T-helper 22 cell (primary cell): ENCODE data around the gene SMPD3.

Source experiments
- DNase-seq: peaks from one replicate; pipeline ENCODE4 v3.0.0-alpha.2; 2020; ENCODE audit warnings: low read depth

The SMPD3 gene

DNA sequence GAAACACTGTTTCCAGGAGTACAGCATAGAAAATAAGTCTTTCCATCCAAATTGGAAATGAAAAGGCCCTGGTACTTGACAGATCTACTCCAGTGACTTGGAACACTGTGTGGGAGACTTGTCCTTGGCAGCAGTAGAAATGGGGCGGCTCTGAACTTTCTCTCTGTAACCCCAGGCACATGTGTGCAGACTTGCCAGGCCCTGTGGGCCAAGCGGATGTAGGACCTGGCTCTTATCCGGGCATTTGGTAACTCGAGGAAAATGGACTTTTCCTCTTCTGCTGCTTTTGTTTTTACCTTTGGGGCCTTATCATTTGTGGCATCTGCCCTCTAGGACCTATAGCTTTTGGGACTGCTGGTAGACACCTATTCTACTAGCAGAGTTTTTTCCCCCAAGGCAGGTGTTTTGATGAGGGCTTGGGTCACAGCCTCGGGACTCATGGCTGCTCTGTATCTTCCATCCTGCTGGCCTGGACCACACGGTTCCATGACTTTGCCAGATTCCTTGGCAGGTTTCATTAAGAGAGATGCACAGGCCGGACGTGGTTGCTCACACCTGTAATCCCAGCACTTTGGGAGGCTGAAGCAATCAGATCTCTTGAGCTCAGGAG lies 43.5 kb downstream of the SMPD3 start:
- DNase-seq: no peak

DNA sequence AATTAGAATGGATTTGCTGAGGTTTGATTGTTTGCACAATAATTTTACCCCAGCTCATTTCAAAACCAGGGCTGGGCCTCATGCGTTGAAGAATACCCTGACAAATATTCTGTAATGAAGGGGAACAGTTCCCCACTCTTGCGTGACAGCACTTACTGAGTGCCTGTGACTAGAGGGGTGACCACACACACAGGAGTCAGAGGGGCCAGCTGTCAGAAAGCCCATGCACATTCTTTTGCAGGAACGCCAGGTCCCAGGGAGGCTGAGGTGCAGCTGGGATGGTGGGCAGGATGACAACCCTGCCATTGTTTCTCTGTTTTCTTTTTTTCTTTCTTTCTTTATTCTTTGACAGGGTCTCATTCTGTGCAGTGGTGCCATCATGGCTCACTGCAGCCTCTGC lies 44.6 kb downstream of the SMPD3 start:
- no peak for DNase-seq

DNA sequence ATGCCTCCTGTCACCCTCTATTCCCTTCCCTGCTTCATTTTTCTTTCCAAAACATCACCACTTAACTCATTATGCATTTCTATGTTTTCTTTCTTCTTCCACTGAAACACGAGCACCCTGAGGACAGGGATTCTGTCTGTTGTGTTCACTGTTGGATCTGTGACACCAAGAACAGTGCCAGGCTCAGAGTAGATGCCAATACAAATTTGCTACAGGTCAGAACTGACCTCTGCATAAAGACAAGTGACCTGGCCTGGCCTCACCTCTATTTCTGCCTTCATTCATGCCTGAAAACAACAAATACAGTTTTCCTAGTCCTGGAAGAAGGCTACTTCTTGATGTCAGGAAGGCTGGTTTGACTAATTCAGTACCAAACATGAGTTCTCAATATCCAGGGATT lies 45.1 kb downstream of the SMPD3 start:
- DNase-seq: no peak

DNA sequence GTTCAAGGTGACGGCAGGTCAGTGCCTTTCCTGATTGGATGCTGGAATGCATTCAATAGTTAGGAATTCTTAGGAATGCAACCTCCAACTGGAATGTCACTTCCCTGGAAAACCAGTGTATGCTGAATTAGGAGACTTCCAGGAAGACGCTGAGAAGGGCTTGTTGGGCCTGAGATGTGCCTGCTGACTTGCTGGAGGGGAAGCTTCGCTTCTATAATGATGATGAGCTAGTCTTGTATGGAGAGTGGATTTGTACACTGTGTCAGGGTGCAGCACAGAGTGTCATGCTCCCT lies 45.6 kb downstream of the SMPD3 start:
- DNase-seq: no peak

DNA sequence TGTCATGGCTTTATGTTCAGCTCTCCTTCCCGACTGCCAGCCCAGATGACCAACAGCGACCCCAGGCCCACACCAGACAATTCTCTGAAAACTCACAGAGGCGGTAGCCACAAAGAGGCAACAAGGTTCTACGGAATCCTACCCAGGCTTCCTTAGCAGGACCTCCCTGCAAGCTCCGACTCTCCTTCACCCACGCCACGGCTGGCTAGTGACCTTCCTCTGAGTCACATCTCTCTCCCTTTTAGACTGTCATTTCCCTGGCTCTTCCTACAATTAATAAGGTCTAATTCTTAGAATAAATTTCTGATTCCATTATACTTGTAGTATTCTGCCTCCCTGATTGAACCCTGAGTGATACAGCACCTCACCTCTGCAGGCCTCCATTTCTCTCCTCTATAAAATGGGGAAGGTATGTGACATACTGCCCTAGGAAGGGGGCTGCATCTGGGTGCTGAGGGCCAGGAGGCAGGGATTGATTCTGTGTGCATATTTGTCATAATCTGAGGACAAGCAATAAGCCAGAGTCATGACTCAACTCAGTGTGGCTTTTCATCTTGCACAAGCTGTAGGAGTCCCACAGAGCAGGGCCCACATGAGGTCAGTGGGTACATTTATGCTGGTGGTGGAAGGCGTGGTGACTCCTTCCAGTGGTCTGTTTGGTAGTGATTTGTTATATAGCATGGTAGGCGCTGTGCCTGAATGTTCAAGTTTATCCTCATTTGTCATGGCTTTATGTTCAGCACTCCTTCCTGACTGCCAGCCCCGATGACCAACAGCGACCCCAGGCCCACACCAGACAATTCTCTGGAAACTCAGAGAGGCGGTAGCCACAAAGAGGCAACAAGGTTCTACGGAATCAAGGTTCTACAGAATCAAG lies 46.2 kb downstream of the SMPD3 start:
- DNase-seq: no peak

DNA sequence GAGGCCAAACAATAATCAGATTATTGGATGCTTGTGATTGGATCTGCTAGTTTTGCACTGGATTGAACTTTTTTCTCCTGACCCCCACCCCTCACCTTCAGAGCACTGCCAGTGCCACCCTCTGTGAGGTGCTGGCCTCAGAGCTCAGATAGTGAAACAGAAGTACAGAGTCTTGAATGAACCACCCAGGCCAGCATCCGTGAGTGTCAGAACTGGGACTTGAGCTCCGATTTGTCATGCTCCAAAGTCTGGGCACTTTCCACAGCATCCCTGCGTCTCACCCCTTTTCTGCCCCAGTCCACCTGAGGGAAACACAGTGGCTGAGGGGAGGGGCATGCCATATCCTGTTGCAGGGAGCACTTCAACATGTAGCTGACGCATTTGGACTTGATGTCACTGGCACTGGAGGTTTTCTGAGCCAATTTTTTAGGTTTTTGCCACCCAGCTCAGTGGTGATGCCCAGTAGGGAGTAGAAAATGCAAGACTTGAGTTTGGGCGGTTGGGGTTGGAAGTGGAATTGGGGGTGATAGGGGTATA lies 47.3 kb downstream of the SMPD3 start:
- DNase-seq: no peak

DNA sequence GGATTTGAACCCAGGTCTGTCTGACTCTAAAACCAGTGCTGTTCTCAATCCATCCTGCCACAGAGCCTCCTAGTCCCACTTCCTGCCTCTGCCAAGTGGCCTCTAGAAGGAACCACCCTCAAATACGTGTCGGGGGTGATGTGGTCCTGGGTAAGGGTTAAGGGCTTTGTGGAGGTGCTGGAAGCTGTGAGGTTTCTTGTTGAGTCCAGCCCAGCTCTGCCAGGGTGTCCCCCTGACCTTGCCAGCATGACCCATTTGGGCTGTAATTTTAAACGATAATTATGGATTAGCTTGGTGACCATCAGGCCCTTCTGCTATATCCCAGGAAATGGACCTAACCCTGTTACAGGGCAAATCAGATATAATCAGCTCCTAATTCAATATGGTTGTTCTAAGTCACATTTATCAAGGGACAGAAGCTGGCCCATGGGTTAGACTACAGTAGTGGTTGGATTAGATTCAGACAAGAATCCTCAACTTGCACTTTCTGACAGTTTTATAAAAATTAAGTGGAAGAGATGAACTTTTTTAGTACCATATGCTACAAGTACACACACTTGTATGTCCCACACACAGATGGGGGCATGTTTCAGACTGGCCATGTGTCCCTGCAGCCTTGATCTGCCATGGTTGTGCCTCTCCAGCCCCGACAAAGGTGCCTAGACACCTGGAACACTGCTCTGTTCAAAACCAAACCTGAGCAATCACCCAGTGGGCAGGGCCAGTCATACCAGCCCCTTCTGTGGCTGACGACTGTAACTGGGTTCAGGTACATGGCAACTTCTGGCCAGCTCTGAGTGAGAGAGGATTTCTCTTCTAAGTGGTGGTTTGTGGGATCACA lies 48.0 kb downstream of the SMPD3 start:
- DNase-seq: no peak

DNA sequence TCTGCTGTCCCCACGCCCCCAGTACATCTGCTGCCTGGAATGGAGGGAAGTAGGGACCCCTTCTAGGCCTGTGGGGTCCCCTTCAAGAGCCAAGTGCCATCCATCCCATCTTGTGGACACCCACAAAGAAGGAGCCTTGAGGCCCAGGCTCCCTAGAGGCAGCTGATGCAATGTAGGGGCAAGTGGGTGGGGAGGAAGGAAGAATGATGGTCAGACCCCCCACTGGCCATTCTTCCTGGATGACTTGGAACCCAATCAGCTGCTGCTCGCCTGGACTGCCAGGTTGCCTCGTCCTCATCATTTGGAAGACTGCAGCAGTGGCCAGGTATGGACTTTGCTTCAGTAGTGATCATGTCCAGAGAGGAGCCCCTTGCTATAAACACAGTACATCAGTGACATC lies 48.9 kb downstream of the SMPD3 start:
- no peak for DNase-seq

DNA sequence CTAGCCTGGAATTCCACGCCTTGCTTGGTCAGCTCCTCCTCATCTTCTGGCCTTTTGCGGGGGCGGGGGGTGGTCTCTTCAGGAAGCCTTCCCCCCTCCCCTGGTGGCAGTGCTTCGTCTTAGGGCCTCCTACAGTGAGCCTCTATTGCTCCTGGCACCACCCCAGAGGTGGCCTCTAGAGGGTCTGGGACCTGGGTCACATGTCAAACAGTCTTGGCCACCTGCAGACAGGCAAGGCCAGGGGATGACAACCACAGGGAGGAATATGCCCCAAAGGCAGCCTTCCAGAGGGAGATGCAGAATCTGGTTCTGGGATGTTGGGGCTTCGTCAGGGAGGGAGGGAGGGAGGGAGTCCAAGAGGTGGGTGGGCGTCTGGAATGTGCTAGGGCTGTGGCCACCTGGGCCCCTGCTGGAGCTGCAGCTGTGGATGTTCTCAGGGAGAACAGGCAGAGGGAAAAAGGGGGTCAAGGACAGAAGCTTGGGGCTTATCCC lies 50.6 kb downstream of the SMPD3 start:
- DNase-seq: no peak

DNA sequence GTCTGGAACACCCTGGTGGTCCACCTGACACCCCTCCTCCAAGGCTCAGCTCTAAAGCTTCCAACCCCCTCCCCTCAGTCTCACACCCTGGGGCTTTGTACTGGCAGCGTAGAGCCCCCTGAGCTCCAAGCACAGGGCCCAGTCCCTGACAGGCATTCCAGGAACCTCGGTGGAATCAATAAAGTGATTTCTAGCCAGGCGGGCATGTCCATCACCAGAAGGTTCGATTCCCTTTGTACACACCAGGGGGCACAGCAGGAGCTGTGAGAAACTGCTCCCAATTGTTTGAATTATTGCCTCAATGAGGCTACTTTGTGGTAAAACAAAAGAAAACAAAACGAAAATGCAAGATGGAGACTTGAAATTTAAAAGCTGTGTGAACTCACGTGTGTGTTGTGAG lies 51.8 kb downstream of the SMPD3 start:
- no peak for DNase-seq

DNA sequence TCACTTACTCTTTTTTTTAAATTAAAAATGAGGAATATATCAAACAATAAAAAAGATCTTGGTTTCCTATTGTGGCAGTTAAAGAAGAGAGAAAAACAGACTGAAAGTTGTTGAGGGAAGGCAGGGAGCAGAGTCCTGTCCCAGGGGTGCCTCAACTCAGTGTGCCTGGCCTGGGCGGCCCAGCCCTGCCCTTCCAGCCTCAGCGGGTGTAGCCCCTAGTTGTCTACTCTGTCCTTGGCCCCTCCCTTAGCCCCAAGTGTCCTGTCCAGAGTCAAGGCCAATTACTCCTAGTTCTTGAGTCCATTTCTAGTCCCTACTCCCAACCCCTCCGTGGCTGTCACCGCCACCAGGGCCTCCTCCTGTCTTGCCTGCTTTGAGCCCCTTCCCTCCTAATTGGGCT lies 52.5 kb downstream of the SMPD3 start:
- no peak for DNase-seq

DNA sequence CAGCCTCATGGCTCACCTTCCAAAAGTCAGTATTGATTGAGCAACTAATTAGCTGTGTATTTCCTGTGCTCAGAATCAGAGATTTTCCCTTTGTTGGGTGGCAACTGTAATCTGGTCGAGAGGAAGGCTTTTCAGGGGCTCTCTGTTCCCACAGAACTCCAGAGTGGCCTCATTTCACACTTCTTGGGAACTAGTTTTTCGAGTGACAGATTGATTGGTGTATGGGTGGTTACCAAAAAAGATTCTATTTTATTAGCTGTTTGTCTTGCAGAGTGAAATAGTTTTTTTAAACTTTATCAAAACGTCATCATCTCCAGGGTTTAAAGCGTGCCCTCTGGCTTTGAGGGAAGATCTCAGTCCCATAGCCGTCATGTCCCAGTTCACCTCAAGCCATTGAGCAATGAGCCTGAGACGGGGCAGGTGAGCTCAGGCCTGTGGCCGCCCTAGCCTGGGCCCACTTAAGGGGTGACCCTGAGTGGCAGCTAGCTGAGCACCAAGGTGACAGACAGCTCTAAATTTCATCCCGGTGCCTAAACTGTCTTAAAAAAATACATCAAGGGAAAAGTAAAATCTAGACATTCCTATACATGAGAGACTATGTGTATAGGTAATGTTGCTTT lies 53.0 kb downstream of the SMPD3 start:
- DNase-seq: no peak

DNA sequence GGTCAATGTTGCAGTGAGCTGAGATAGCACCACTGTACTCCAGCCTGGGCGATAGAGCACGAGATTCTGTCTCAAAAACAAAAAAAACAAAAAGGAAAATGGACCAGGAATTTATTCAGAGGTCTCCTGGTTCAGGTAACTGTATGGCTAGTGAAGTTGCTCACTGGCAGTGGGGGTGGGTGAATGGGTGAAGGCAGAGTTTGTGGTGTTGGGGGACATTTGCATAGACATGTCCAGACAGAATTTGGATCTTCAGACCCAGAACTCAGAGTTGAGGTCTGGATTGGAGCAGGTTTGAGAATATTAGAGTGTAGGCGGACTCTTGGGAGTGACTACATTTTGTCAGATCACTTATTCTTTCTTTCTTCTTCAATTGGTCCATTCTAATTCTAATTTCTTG lies 55.0 kb downstream of the SMPD3 start:
- DNase-seq: no peak

DNA sequence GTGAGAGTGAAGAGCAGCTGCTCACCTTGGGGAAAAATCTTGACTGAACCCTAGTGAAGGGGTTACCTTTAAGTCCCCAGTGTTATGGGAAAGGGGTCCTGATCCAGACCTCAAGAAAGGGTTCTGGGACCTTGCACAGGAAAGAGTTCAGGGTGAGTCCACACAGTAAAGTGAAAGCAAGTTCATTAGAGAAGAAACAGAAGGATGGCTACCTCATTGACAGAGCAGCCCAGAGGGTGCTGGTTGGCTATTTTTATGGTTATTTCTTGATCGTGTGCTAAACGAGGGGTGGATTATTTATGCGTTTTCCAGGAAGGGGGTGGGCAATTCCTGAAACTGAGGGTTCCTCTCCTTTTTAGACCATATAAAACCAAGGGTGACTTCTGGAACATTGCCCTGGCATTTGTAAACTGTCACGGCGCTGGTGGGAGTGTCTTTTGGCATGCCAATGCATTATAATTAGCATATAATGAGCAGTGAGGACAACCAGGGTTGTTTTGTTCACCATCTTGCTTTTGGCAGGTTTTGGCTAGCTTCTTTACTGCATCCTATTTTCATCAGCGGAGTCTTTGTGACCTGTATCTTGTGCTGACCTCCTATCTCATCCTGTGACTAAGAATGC lies 58.4 kb downstream of the SMPD3 start:
- no peak for DNase-seq

DNA sequence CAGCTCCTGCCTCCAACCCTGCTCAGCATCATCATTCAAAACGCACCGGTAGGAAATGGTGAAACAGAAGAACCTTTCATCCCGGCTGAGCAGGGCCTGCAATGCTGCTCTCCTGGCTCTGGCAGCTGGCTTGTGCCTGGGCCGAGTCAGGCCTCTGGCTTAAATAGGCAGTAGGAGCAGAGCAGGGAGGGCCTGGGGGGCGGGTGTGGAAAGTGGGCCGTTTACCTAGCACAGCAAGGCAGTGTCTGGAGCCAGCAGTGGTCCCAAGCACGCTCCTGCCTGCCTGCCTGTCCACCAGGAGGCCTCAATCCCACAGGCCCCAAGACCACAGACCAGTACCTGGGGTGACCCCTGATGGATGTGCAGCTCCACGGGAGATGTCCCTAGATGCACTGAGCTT lies 59.3 kb downstream of the SMPD3 start:
- DNase-seq: no peak

DNA sequence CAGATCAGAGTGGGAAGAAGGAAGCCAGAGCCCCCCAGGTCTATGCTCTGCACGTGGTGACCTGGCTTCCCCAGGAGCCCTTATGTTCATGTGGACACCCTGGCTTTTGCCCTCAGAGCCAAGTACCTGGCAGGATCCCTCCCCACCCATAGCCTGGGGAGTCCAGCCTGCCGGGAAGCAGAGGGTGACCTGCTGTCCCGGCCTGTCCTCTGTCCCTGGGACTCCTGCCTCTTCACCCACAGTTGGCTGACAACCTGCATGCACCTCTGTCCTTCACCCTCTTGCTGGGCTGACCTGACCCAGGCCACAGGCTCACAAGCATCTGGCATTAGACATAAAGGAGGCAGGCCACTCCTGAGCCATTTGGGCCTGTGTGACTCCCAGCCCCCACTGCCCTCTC lies 60.2 kb downstream of the SMPD3 start:
- DNase-seq: no peak

DNA sequence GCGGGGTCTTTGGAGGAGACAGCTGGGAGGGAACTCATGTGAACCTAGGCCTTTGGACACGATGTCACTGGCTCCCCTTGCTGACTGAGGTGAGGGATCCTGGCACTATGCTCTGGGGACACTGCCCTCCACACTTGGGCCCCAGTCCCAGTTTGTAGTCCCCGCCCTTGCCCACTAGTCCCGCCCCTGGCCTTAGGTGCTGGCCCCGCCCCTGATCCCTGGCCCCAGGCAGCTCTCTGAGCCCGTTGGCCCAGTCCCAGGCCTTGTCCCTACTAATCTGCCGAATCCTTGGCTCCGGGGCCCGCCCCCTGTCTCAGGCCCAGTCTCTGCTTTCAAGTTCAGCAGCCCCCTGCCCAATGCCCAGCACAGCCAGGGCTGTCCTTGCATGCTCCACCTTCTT lies 61.0 kb downstream of the SMPD3 start:
- DNase-seq: no peak

DNA sequence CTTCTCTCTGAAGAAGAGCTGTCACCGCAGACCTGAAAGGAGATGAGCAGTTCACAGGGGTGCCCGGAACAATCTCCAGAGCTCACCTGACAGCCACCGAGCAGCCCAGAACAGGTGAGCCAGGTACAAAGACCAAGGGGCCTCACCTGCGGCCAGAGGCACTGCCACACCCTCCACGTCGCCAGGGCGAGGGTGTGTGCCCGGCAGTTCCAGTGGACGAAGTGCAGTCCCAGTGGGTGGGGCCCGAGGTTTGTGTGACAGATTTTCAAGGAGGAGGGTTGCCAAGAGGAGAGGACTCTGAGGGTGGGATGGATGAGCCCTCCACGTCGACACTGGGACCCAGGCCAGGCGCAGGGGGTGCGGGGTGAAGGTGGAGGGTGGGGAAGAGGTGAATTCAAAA lies 61.7 kb downstream of the SMPD3 start:
- no peak for DNase-seq

DNA sequence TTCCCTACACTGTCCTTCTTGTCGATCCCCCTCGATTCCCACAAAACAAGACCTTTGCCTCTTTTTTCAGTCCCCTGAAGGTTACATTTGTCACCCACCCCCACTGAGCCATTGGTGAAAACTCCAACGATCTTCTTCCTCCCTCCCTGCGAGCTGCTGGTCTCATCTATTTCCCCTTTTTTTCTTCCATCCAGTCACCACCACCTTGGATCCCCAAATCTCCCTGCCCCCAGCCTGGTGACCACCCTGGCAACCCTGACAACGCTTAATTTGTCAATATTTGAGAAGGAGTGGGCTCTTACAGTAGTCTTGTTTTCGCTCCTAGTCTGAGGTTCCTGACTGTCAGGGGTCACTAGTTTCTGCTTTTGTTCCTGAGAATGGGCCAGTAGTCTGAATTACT lies 62.9 kb downstream of the SMPD3 start:
- DNase-seq: no peak

DNA sequence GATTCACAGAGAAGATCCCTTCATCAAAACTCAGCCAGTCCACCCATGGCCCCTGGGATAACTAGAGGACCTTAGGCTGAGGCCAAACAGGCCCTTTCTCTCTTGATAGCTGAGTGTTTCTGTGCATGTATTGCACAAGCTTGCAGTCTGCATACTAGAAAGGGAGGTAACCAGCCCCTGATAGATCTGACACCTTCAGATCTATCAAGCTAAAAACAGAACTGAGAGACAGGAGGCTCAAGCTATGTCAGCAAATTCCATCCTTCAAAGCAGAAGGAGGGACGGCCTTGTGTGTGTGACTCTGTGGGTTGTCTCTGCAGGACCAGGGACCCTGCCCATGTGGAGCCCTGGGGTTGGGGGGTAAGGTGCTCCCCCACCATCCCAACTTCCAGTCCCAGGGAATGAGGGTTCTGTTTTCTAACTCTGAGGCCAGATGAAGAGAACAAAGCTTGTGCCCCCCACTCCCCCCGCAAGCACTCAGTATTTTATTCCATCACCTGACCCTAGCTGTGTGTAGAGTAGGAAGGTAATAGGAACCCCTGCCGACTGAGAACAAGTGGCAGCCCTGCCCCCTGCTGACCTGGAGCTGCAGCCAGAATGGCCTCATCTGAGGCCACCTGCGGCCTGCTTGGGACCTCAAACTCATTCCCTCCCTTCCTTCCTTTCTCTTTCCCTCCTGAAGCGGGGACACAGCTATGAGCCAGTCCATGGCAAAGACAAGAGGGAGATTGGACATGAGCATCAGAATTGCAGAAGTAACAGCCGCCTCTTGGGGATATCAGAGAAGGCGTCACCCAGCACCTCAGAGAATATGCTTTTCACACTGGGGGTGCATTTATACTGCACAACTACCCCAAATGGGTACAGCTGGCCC lies 63.8 kb downstream of the SMPD3 start:
- DNase-seq: no peak

DNA sequence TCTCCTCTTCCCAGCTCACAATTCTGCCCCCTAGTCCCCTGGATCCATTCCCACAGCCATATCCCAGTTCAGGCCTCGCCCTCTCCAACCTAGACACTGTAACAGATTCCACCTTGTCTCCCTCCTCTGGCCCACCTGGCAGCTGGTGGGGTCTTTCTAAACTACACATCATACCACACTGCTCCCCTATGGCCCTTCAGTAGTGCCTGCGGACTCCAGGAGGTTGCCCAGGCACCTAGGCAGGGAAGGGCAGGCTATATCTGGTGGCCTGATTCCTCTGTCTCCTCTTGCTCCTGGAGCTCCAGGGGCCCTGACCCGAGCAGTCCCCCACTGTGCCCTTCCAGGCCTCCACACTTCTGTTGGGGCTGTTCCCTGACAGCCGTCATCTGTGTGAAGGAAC lies 64.5 kb downstream of the SMPD3 start:
- no peak for DNase-seq
